GM12878 (cell line): Measurements from ENCODE around the gene PDE12. TPM values are rescaled to one million over a fixed set of nuclear protein-coding genes. Genes with fewer than 3 reads are reported as not detected.

ENCODE experiments used
- ASH2L ChIP-seq: fragments of 300-600, 200-600 bp; sonication (generic); IDR thresholded peaks from 2 replicates; pipeline ENCODE4 v1.6.1; 2017; ENCODE audit warnings: low read depth, mild to moderate bottlenecking, borderline replicate concordance
- ATF2 ChIP-seq: IDR thresholded peaks from 2 replicates; pipeline ENCODE4 v1.6.1; 2012; ENCODE audit warnings: low read length, inconsistent platforms
- CBX3 ChIP-seq: fragments of 200-600 bp; sonication (generic); IDR thresholded peaks from 2 replicates; pipeline ENCODE4 v1.6.1; 2016; ENCODE audit warnings: low read depth, borderline replicate concordance
- E2F4 ChIP-seq: IDR thresholded peaks from 2 replicates; pipeline ENCODE4 v1.6.1; 2012; ENCODE audit warnings: low read depth, low read length, improper control_type of control experiment
- EED ChIP-seq: sonication (generic); IDR thresholded peaks from 2 replicates; pipeline ENCODE4 v1.6.1; 2016; ENCODE audit warnings: antibody characterized with exemption, low read depth
- HDGF ChIP-seq: fragments of 450-650 bp; IDR thresholded peaks from 2 replicates; pipeline ENCODE4 v1.6.1; 2016; ENCODE audit warnings: antibody characterized with exemption
- IKZF2 ChIP-seq, 2 experiments: fragments of 450-650 bp; IDR thresholded peaks; 2 replicates each; pipeline ENCODE4 v1.6.1; 2017; ENCODE audit warnings: mild to moderate bottlenecking in 2 of 2, moderate library complexity in 2 of 2
- MEF2A ChIP-seq: IDR thresholded peaks from 2 replicates; pipeline ENCODE4 v1.6.1; 2011; ENCODE audit warnings: low read depth, mild to moderate bottlenecking, low read length, moderate library complexity; ENCODE audit not compliant: insufficient read depth
- NFYA ChIP-seq: IDR thresholded peaks from 2 replicates; pipeline ENCODE4 v1.6.1; 2011; ENCODE audit warnings: low read depth, mild to moderate bottlenecking, low read length, improper control_type of control experiment, borderline replicate concordance
- NFYB ChIP-seq: IDR thresholded peaks from 2 replicates; pipeline ENCODE4 v1.6.1; 2011; ENCODE audit warnings: low read depth, mild to moderate bottlenecking, low read length, improper control_type of control experiment, moderate library complexity; ENCODE audit not compliant: insufficient read depth
- NR2C2 ChIP-seq: IDR thresholded peaks from 2 replicates; pipeline ENCODE4 v1.6.1; 2011; ENCODE audit warnings: borderline replicate concordance, low read depth; ENCODE audit not compliant: control insufficient read depth, insufficient read length
- NRF1 ChIP-seq: conservative IDR thresholded peaks from 2 replicates; pipeline ENCODE4 v1.6.1; 2011; ENCODE audit warnings: mild to moderate bottlenecking, low read depth, low read length, improper control_type of control experiment
- POLR2A ChIP-seq: IDR thresholded peaks from 2 replicates; pipeline ENCODE4 v1.6.1; 2011; ENCODE audit warnings: low read depth, mild to moderate bottlenecking, low read length
- RAD51 ChIP-seq: fragments of 450-650 bp; IDR thresholded peaks from 2 replicates; pipeline ENCODE4 v1.6.1; 2016; ENCODE audit warnings: moderate library complexity, mild to moderate bottlenecking, inconsistent platforms
- RELA ChIP-seq: fragments of 450-650 bp; IDR thresholded peaks from 2 replicates; pipeline ENCODE4 v1.8.0; 2014; ENCODE audit warnings: borderline replicate concordance; ENCODE audit not compliant: partially characterized antibody
- SKIL ChIP-seq: fragments of 450-650 bp; IDR thresholded peaks from 2 replicates; pipeline ENCODE4 v1.6.1; 2017; ENCODE audit warnings: mild to moderate bottlenecking, low read depth, inconsistent platforms; ENCODE audit not compliant: poor library complexity, severe bottlenecking
- SMAD1 ChIP-seq: fragments of 450-650 bp; IDR thresholded peaks from 2 replicates; pipeline ENCODE4 v1.6.1; 2018; ENCODE audit warnings: mild to moderate bottlenecking, low read depth; ENCODE audit not compliant: partially characterized antibody
- SREBF1 ChIP-seq: IDR thresholded peaks from 2 replicates; pipeline ENCODE4 v1.6.1; 2012; ENCODE audit warnings: mild to moderate bottlenecking, low read length
- STAT3 ChIP-seq: IDR thresholded peaks from 2 replicates; pipeline ENCODE4 v1.6.1; 2011; ENCODE audit warnings: low read depth, low read length, improper control_type of control experiment
- SUZ12 ChIP-seq: fragments of 200-600 bp; sonication (generic); IDR thresholded peaks from one replicate; pipeline ENCODE4 v1.6.1; 2018; ENCODE audit warnings: antibody characterized with exemption, mild to moderate bottlenecking; ENCODE audit not compliant: unreplicated experiment
- TAF1 ChIP-seq: IDR thresholded peaks from 2 replicates; pipeline ENCODE4 v1.6.1; 2011; ENCODE audit warnings: mild to moderate bottlenecking, low read depth, low read length, borderline replicate concordance
- ZNF687 ChIP-seq: fragments of 450-650 bp; IDR thresholded peaks from 2 replicates; pipeline ENCODE4 v1.6.1; 2017; ENCODE audit warnings: mild to moderate bottlenecking, moderate library complexity
- ZSCAN29 ChIP-seq: fragments of 450-650 bp; IDR thresholded peaks from 2 replicates; pipeline ENCODE4 v1.6.1; 2017; ENCODE audit warnings: mild to moderate bottlenecking, moderate library complexity
- polyA plus RNA-seq, 11 experiments: library from polyadenylated mRNA; depleted of rRNA in 4 of 11; unstranded in 6 of 11; stranded (reverse) in 5 of 11; fragments of >200 nt; fragmentation: Nextera tagmentation in 4 of 11; fragmentation: Illumina TruSeq in 1 of 11; extraction: Ambion mirVana in 4 of 11; extraction: Trizol in 1 of 11; gene quantifications; 1 replicate in 1 of 11; 2 replicates in 10 of 11; pipeline versions ENCODE4 v1.2.1 to v1.2.3, GENCODE V29; 2011 to 2016; ENCODE audit warnings: inconsistent platforms in 2 of 11, missing spikeins in 2 of 11, low read depth in 1 of 11
- total RNA-seq, 4 experiments: library from RNA; depleted of rRNA in 3 of 4; stranded (reverse); fragments of >200 nt in 3 of 4; fragmentation: Illumina TruSeq in 1 of 4; extraction: Trizol in 1 of 4; gene quantifications; 2 replicates each; pipeline versions ENCODE4 v1.2.1 to v1.2.3, GENCODE V29; 2013 to 2021

Gene PDE12
- total and polyA plus RNA-seq, 10 of the 15 experiments (the other 5 are each of a cell fraction or from before 2014, with no cell fraction given): 3.0 to 26.1 (median 17.4) TPM

- no peak for TF ChIP-seq ZNF687
- no peak for TF ChIP-seq E2F4
- peak; percentile 37 for TF ChIP-seq SKIL
- TF ChIP-seq RAD51: no peak
- peak; percentile 64 for TF ChIP-seq EED
- TF ChIP-seq RELA: no peak
- TF ChIP-seq HDGF: no peak
- no peak for TF ChIP-seq SMAD1
- no peak for TF ChIP-seq CBX3
- TF ChIP-seq ZSCAN29: no peak
- no peak for TF ChIP-seq SUZ12
- TF ChIP-seq NFYB: no peak
- TF ChIP-seq NRF1: no peak
- TF ChIP-seq POLR2A: peak; percentile 15
- TF ChIP-seq TAF1: no peak
- no peak for TF ChIP-seq STAT3
- TF ChIP-seq ATF2: no peak
- TF ChIP-seq SREBF1: no peak
- no peak for TF ChIP-seq MEF2A
- 0 out of 2 replicates have a peak, but pooled peaks have one; percentile 49 for TF ChIP-seq ASH2L
- TF ChIP-seq IKZF2 (IDR thresholded peaks at IDR 0.05): peak in 1 of 2 experiments; percentile 63
- TF ChIP-seq NR2C2: no peak
- TF ChIP-seq NFYA: no peak
Measured at GRCh38 chr3:57596495-57597126, 40.5 kb downstream of the PDE12 start (continued).
